ENCODE data around the gene TMEM150A.

- no peak for TF ChIP-seq CTCF (IDR thresholded peaks at IDR 0.05)
- TF ChIP-seq POLR2A (IDR thresholded peaks at IDR 0.05) = no peak
These were observed 48.6 kb upstream of the TMEM150A start for GRCh38 chr2:85651097-85651496.
